Thyroid gland (tissue), 4 donors: ENCODE results near the gene FDXR.

ENCODE experiments used
- CTCF ChIP-seq, 6 experiments: fragments of 200-600 bp in 3 of 6; fragments of 450-650 bp in 3 of 6; sonication (generic) in 3 of 6; IDR thresholded peaks; one replicate each; pipeline ENCODE4 v1.5.1; 2016 to 2019; ENCODE audit warnings: antibody characterized with exemption in 6 of 6, mild to moderate bottlenecking in 2 of 6, inconsistent platforms in 1 of 6, moderate library complexity in 1 of 6
- POLR2A ChIP-seq, 2 donors: fragments of 450-650 bp; IDR thresholded peaks; one replicate each; pipeline ENCODE4 v1.6.1; 2017; ENCODE audit warnings: antibody characterized with exemption in 2 of 2, mild to moderate bottlenecking in 2 of 2, moderate library complexity in 1 of 2

DNA sequence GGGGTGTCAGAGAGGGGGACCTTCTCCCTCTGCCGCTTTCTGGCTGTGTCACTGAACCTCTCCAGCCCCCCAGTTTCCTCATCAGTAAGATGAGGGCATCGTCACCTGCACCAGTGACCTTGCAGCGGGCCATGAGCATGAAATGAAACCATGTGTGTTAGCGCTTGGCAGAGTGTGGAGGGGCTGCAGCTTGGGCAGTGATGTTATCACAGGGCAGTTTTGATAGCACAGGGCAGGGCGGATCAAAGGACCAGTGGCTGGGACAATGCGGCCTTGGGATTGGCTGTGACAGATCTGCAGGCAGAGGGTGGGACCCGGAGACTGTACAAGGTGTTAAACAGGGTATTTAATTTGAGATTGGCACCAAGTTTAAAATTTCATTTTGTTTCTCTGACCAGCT, 57.7 kb downstream of the FDXR start:
- no peak for TF ChIP-seq CTCF (IDR thresholded peaks at IDR 0.05)
- TF ChIP-seq POLR2A (IDR thresholded peaks at IDR 0.05): no peak
